Measurements from ENCODE around the gene HPS1. TPM values are rescaled to one million over a fixed set of nuclear protein-coding genes. Genes with fewer than 3 reads are reported as not detected.

Gene HPS1
- total and polyA plus RNA-seq, 2 of the 8 experiments (the other 6 are each of a cell fraction or from before 2014, with no cell fraction given): 38.7 to 61.7 TPM

DNA sequence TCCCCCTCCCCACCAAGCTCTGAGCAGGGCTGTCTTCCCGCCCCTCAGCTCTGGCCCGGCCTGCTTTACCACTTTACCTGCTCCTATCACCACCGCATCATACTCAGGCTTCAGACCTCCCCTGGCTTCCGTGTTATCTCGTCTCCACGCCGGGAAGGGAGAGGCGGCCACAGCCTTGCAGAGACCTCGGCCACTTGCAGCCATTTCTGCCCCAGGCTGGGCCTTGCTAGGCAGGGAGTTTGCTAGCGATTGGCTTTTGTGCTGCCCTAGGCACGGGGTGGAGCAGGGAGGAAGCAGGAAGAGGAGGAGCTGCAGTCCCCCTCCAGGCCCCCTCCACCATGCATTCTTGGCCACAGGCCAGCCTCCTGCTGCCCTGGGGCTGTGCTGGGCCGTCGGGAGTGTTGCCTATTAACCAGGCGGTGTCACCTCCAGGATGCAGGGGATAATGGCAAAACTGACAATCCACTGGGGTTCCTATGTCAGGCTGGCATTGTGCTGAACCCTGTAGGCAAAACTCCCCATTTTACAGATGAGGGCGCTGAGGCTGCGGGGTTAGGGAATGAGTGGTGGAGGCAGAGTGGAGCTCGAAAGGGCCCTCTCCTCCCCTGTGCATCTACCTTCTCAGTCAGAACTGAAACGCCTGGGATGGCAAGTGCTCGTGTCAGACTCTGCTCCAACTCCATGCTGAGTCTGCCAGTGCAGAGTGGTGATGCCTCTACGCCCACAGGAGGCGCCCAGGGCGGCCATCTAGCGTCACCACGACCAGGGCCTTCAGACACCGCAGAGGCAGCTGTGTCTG is 31.6 kb downstream of the HPS1 start, which contains the start of gene PYROXD2:
TSS of gene PYROXD2 (minus strand) at position 251 of the 799 bp plus-strand sequence. CDS start at position 204, 47 bp downstream.
- no peak within 1 kb of the TSS for H2AK5ac ChIP-seq (ENCODE audit: low read depth, low read length)
- H3K4me2 ChIP-seq (ENCODE audit: insufficient read depth in 1 of 2, low read depth in 2 of 2, low read length in 2 of 2): peak within 1 kb of the TSS; percentile 63 to 64
- no peak within 1 kb of the TSS for H3K14ac ChIP-seq (ENCODE audit: insufficient read length)
- H3K56ac ChIP-seq (replicated peaks; ENCODE audit: insufficient read length, low read depth, low read length): no peak within 1 kb of the TSS
- ChIA-PET POLR2A (ENCODE audit: partially characterized antibody) (interaction anchor here (0.6 to 2.0 kb wide), 10 partner anchors 9 to 1016 kb away, joined by 3 to 11 read pairs (median 4); partner anchors contain the start of genes GOT1 and HPS1), CTCF (ENCODE audit: partially characterized antibody) (interaction anchor here (0.8 to 6.9 kb wide), 3 partner anchors 10 to 57 kb away, joined by 3 to 69 read pairs (median 3); no protein-coding TSS in a partner anchor)
- peak within 1 kb of the TSS; percentile 74 for H3K27ac ChIP-seq (ENCODE audit: low read depth, low read length)
- FAIRE-seq: no peak
- peak within 1 kb of the TSS in 3 of 4 experiments; percentile 35 to 66 (median 64); a peak in 6 of 7 replicates for H3K9ac ChIP-seq (replicated peaks in 1 of 4; ENCODE audit: extremely low read depth in 1 of 4, low read depth in 3 of 4, low read length in 3 of 4)
- H3K27me3 ChIP-seq (replicated peaks in 1 of 4; ENCODE audit: control insufficient read depth in 3 of 4, extremely low read depth in 1 of 4, insufficient read depth in 3 of 4, low read length in 3 of 4): no peaks in the 10 kb centered on the region
- peak within 1 kb of the TSS; percentile 65; the same call in 1 of the 2 replicates for H2BK15ac ChIP-seq (ENCODE audit: low read length)
- peak within 1 kb of the TSS; percentile 14 to 59 (median 32) for H3K4me3 ChIP-seq (ENCODE audit: extremely low read depth in 1 of 4, insufficient read depth in 2 of 4, low read depth in 3 of 4, low read length in 4 of 4)
- DNase-seq (ENCODE audit: low read depth in 1 of 2, low spot score in 2 of 2): peak; percentile 73 to 81
- no peaks in the 10 kb centered on the region for H3K79me2 ChIP-seq (ENCODE audit: control insufficient read depth in 1 of 2, insufficient read depth in 2 of 2, low read length in 2 of 2)
- H2BK20ac ChIP-seq (ENCODE audit: low read length): 0 out of 2 replicates have a peak within 1 kb of the TSS, but pooled peaks have one; percentile 36
- no peaks in the 10 kb centered on the region for H4K20me1 ChIP-seq (replicated peaks in 1 of 2; ENCODE audit: control insufficient read depth in 1 of 2, insufficient read depth in 2 of 2, low read length in 2 of 2)
- peak within 1 kb of the TSS; percentile 13 for H4K91ac ChIP-seq (replicated peaks; ENCODE audit: insufficient read length, low read length)
- no peak within 1 kb of the TSS for H2BK120ac ChIP-seq (replicated peaks; ENCODE audit: low read depth, low read length)
- peaks cover 0 to 6% (median 2%) of the 10 kb centered on the region in 4 experiments; a peak in 4 of 8 replicates for H3K36me3 ChIP-seq (ENCODE audit: control insufficient read depth in 2 of 4, insufficient read depth in 4 of 4, low read length in 3 of 4)
- H3K23me2 ChIP-seq (ENCODE audit: low read depth, low read length): no peaks in the 10 kb centered on the region; the same call in 1 of the 2 replicates
- peaks cover 0 to 10% (median 3%) of the 10 kb centered on the region in 4 experiments; a peak in 6 of 7 replicates for H3K4me1 ChIP-seq (replicated peaks in 1 of 4; ENCODE audit: control insufficient read depth in 3 of 4, insufficient read depth in 4 of 4, low read length in 3 of 4)
- H3K4ac ChIP-seq (replicated peaks; ENCODE audit: insufficient read length, low read depth, low read length): no peak within 1 kb of the TSS
- peak within 1 kb of the TSS; percentile 35 for H4K5ac ChIP-seq (ENCODE audit: insufficient read length, low read depth, low read length)
- H3K79me1 ChIP-seq (ENCODE audit: low read depth, low read length): no peaks in the 10 kb centered on the region
- 51% methylated on average over 22 of the region's 25 CpGs; no CpG with 5 or more reads in 1 of the 2 experiments for WGBS, 2 experiments (ENCODE audit: extremely low coverage in 1 of 2, insufficient coverage in 1 of 2, insufficient read length in 1 of 2, insufficient replicate concordance in 2 of 2, low coverage in 1 of 2, low lambda C conversion rate in 2 of 2, missing lambda C conversion rate in 1 of 2)
- no peak within 1 kb of the TSS for H3K23ac ChIP-seq (ENCODE audit: insufficient read length)
- peak within 1 kb of the TSS; percentile 80; the same call in 1 of the 2 replicates for H3K18ac ChIP-seq (ENCODE audit: extremely low read depth, low read length)
- H2AFZ ChIP-seq (ENCODE audit: low read length): no peak within 1 kb of the TSS
- H3K9me3 ChIP-seq (ENCODE audit: insufficient read depth in 2 of 2, low read depth in 1 of 2, low read length in 1 of 2): no peaks in the 10 kb centered on the region
- peak within 1 kb of the TSS; percentile 94; the same call in 1 of the 2 replicates for H2BK12ac ChIP-seq (ENCODE audit: low read depth, low read length)
- H2BK5ac ChIP-seq (ENCODE audit: low read depth, low read length): peak within 1 kb of the TSS; percentile 85; the same call in 1 of the 2 replicates
- H4K8ac ChIP-seq (ENCODE audit: extremely low read depth, insufficient read depth, low read length): peak within 1 kb of the TSS; percentile 82
- TF ChIP-seq HDAC2 (IDR thresholded peaks at IDR 0.05; ENCODE audit: borderline replicate concordance in 1 of 2, low read depth in 2 of 2, low read length in 2 of 2) (no peak), CEBPB (IDR thresholded peaks at IDR 0.05; ENCODE audit: low read depth, low read length) (no peak), CREB1 (IDR thresholded peaks at IDR 0.05) (no peak), EZH2 (IDR thresholded peaks at IDR 0.05; ENCODE audit: low read depth, low read length, severe bottlenecking) (no peak), SUZ12 (IDR thresholded peaks at IDR 0.05; ENCODE audit: low read length) (no peak), BCL11A (IDR thresholded peaks at IDR 0.05; ENCODE audit: low read depth in 2 of 2, low read length in 2 of 2) (no peak), BRCA1 (IDR thresholded peaks at IDR 0.05; ENCODE audit: low read depth, low read length) (no peak), KDM4A (IDR thresholded peaks at IDR 0.05; ENCODE audit: low read depth, low read length, severe bottlenecking) (peak; percentile 29)
- TF ChIP-seq, protein P1, sequence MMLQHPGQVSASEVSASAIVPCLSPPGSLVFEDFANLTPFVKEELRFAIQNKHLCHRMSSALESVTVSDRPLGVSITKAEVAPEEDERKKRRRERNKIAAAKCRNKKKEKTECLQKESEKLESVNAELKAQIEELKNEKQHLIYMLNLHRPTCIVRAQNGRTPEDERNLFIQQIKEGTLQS (IDR thresholded peaks at IDR 0.05; ENCODE audit: insufficient read depth, low read depth, low read length): no peak
- TF ChIP-seq, protein P2, sequence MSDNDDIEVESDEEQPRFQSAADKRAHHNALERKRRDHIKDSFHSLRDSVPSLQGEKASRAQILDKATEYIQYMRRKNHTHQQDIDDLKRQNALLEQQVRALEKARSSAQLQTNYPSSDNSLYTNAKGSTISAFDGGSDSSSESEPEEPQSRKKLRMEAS (IDR thresholded peaks at IDR 0.05): 0 out of 2 replicates have a peak, but pooled peaks have one; percentile 51

All from H1 (cell line).